IMR-90 (cell line): Measurements from ENCODE around the gene GTF2H4. TPM values are rescaled to one million over a fixed set of nuclear protein-coding genes. Genes with fewer than 3 reads are reported as not detected.

Experiments
- ATAC-seq: fragments of 200-7000 bp; cut with Tn5 transposase; 2 replicates; pipeline ENCODE4 v1.9.1; 2020; ENCODE audit warnings: low read depth, mild to moderate bottlenecking, moderate library complexity
- BruUV-seq: library from RNA; stranded (reverse); fragments of 400-500 nt; replicated peaks from 2 replicates; lab custom pipeline; 2021; lab: Mats Ljungman, UMichigan
- CTCF ChIA-PET: fragments of 300-600 bp; formaldehyde crosslinking; extraction: SDS; loops from one replicate; lab custom pipeline; 2021; ENCODE audit warnings: antibody characterized with exemption; lab: Yijun Ruan, JAX
- POLR2A ChIA-PET: fragments of 300-600 bp; sonication (Branson Sonifier 250); formaldehyde crosslinking; loops from one replicate; lab custom pipeline; 2022; ENCODE audit warnings: antibody characterized with exemption; ENCODE audit not compliant: unreplicated experiment; lab: Charles Lee
- DNase-seq: peaks from one replicate; pipeline ENCODE4 v3.0.0; 2013
- H2AFZ ChIP-seq: replicated peaks from 2 replicates; pipeline ENCODE3; 2013; ENCODE audit warnings: low read length, mild to moderate bottlenecking; ENCODE audit not compliant: poor library complexity
- H2AK5ac ChIP-seq: 2 replicates; pipeline ENCODE4 v1.6.1; 2013; ENCODE audit warnings: low read depth, low read length, inconsistent platforms
- H2AK9ac ChIP-seq: replicated peaks from 2 replicates; pipeline ENCODE3; 2013; ENCODE audit warnings: mild to moderate bottlenecking, low read depth, low read length, moderate library complexity; ENCODE audit not compliant: poor library complexity
- H2BK120ac ChIP-seq: 2 replicates; pipeline ENCODE4 v1.6.1; 2013; ENCODE audit warnings: low read depth, low read length, inconsistent platforms
- H2BK15ac ChIP-seq: 3 replicates; pipeline ENCODE4 v1.6.1; 2013; ENCODE audit warnings: low read depth, low read length, inconsistent platforms
- H2BK20ac ChIP-seq: 2 replicates; pipeline ENCODE4 v1.6.1; 2013; ENCODE audit warnings: low read depth, mild to moderate bottlenecking, inconsistent platforms, low read length, moderate library complexity
- H2BK5ac ChIP-seq: 2 replicates; pipeline ENCODE4 v1.6.1; 2013; ENCODE audit warnings: mild to moderate bottlenecking, low read depth, low read length, inconsistent platforms; ENCODE audit not compliant: poor library complexity, severe bottlenecking
- H3K14ac ChIP-seq: replicated peaks from 2 replicates; pipeline ENCODE4 v1.6.1; 2013; ENCODE audit warnings: low read depth, low read length, inconsistent platforms
- H3K18ac ChIP-seq: 2 replicates; pipeline ENCODE4 v1.6.1; 2013; ENCODE audit warnings: low read depth, low read length, control low read depth
- H3K23ac ChIP-seq: 2 replicates; pipeline ENCODE4 v1.6.1; 2013; ENCODE audit warnings: low read depth, low read length, inconsistent platforms
- H3K27ac ChIP-seq: 2 replicates; pipeline ENCODE4 v1.5.1; 2013; ENCODE audit warnings: mild to moderate bottlenecking, control low read depth, low read length; ENCODE audit not compliant: insufficient read depth
- H3K27me3 ChIP-seq: 2 replicates; pipeline ENCODE4 v1.6.1; 2013; ENCODE audit warnings: low read length; ENCODE audit not compliant: control insufficient read depth, insufficient read depth
- H3K36me3 ChIP-seq: 2 replicates; pipeline ENCODE4 v1.6.1; 2013; ENCODE audit warnings: low read length, mixed read lengths; ENCODE audit not compliant: control insufficient read depth, insufficient read depth
- H3K4ac ChIP-seq: 2 replicates; pipeline ENCODE4 v1.6.1; 2013; ENCODE audit warnings: low read depth, low read length, inconsistent platforms
- H3K4me1 ChIP-seq: 2 replicates; pipeline ENCODE4 v1.6.1; 2013; ENCODE audit warnings: low read length, mixed read lengths; ENCODE audit not compliant: control insufficient read depth, insufficient read depth
- H3K4me2 ChIP-seq: 2 replicates; pipeline ENCODE4 v1.6.1; 2013; ENCODE audit warnings: low read depth, mild to moderate bottlenecking, control low read depth, low read length, moderate library complexity
- H3K4me3 ChIP-seq: 2 replicates; pipeline ENCODE4 v1.5.1; 2013; ENCODE audit warnings: low read depth, mild to moderate bottlenecking, control low read depth, low read length, moderate library complexity; ENCODE audit not compliant: insufficient read depth
- H3K56ac ChIP-seq: 2 replicates; pipeline ENCODE4 v1.6.1; 2013; ENCODE audit warnings: low read length, inconsistent platforms; ENCODE audit not compliant: insufficient read depth; ENCODE audit errors: extremely low read depth
- H3K79me1 ChIP-seq, 2 experiments: 2 replicates each; pipeline ENCODE4 v1.6.1; 2013; ENCODE audit warnings: low read length in 2 of 2, inconsistent platforms in 1 of 2, low read depth in 1 of 2
- H3K9ac ChIP-seq: 2 replicates; pipeline ENCODE4 v1.6.1; 2013; ENCODE audit warnings: low read depth, low read length, control low read depth
- H3K9me1 ChIP-seq: 2 replicates; pipeline ENCODE4 v1.6.1; 2013; ENCODE audit warnings: low read length, inconsistent platforms; ENCODE audit not compliant: insufficient read depth
- H3K9me3 ChIP-seq: 2 replicates; pipeline ENCODE4 v1.6.1; 2013; ENCODE audit warnings: low read length; ENCODE audit not compliant: control insufficient read depth, insufficient read depth
- H4K20me1 ChIP-seq: 2 replicates; pipeline ENCODE4 v1.6.1; 2013; ENCODE audit warnings: low read length, inconsistent platforms; ENCODE audit not compliant: insufficient read depth
- H4K5ac ChIP-seq: 2 replicates; pipeline ENCODE4 v1.6.1; 2013; ENCODE audit warnings: mild to moderate bottlenecking, low read depth, low read length, control low read depth
- H4K8ac ChIP-seq, 2 experiments: 2 replicates each; pipeline ENCODE4 v1.6.1; 2013; ENCODE audit warnings: low read depth in 2 of 2, low read length in 2 of 2, control low read depth in 1 of 2, inconsistent platforms in 1 of 2
- H4K91ac ChIP-seq: 2 replicates; pipeline ENCODE4 v1.6.1; 2013; ENCODE audit warnings: low read depth, low read length, inconsistent platforms; ENCODE audit not compliant: insufficient read depth
- CEBPB ChIP-seq: IDR thresholded peaks from 2 replicates; pipeline ENCODE4 v1.6.1; 2012; ENCODE audit warnings: low read depth, low read length, improper control_type of control experiment
- CHD1 ChIP-seq: IDR thresholded peaks from 2 replicates; pipeline ENCODE4 v1.6.1; 2012; ENCODE audit warnings: low read depth, low read length, improper control_type of control experiment
- MAFK ChIP-seq: IDR thresholded peaks from 2 replicates; pipeline ENCODE4 v1.6.1; 2012; ENCODE audit warnings: low read depth, low read length, improper control_type of control experiment
- MXI1 ChIP-seq: IDR thresholded peaks from 2 replicates; pipeline ENCODE4 v1.6.1; 2012; ENCODE audit warnings: low read depth, mild to moderate bottlenecking, low read length, moderate library complexity, borderline replicate concordance
- RFX5 ChIP-seq: IDR thresholded peaks from 2 replicates; pipeline ENCODE4 v1.8.0; 2012; ENCODE audit warnings: low read depth, mild to moderate bottlenecking, low read length, moderate library complexity
- SMC3 ChIP-seq: fragments of 150-350 bp; IDR thresholded peaks from 2 replicates; pipeline ENCODE4 v1.6.1; 2016; ENCODE audit warnings: low read depth, mild to moderate bottlenecking, antibody characterized with exemption, low read length, moderate library complexity
- WGBS, 2 experiments: methylation state at CpG; one replicate each; pipeline versions ENCODE4 v1.1.5 to v1.1.7; 2013; ENCODE audit warnings: missing lambda C conversion rate in 2 of 2; ENCODE audit not compliant: insufficient read length in 1 of 2; ENCODE audit errors: extremely low coverage in 2 of 2; 5-methylcytosine and 5-hydroxymethylcytosine counted together
- dilution Hi-C: fragments of 300-500 bp; cut with HindIII; formaldehyde crosslinking; loops from one replicate; pipeline ENCODE4 v1.14.3; 2018; ENCODE audit warnings: low sequenced_read_pairs; ENCODE audit not compliant: unreplicated experiment
- in situ Hi-C: fragments of 300-500 bp; cut with MboI; formaldehyde crosslinking; loops from 3 replicates; pipeline ENCODE4 v1.14.3; 2019; ENCODE audit warnings: low sequenced_read_pairs, inconsistent platforms, mixed read lengths
- intact Hi-C: fragments of 100-400 bp; cut with micrococcal nuclease; formaldehyde crosslinking; loops from 2 replicates; pipeline ENCODE4 v1.10.0; 2022
- polyA plus RNA-seq, 3 experiments: library from polyadenylated mRNA; depleted of rRNA; stranded (reverse); fragments of >200 nt; gene quantifications; 2 replicates each; pipeline ENCODE4 v1.2.3, GENCODE V29; 2012; ENCODE audit warnings: low replicate concordance in 1 of 3
- total RNA-seq: library from RNA; depleted of rRNA; stranded (reverse); fragments of >200 nt; gene quantifications from 2 replicates; pipeline ENCODE4 v1.2.3, GENCODE V29; 2012

The GTF2H4 gene
- total and polyA plus RNA-seq, 2 of the 4 experiments (the other 2 are of a cell fraction), result 13.4 to 30.8 TPM

DNA sequence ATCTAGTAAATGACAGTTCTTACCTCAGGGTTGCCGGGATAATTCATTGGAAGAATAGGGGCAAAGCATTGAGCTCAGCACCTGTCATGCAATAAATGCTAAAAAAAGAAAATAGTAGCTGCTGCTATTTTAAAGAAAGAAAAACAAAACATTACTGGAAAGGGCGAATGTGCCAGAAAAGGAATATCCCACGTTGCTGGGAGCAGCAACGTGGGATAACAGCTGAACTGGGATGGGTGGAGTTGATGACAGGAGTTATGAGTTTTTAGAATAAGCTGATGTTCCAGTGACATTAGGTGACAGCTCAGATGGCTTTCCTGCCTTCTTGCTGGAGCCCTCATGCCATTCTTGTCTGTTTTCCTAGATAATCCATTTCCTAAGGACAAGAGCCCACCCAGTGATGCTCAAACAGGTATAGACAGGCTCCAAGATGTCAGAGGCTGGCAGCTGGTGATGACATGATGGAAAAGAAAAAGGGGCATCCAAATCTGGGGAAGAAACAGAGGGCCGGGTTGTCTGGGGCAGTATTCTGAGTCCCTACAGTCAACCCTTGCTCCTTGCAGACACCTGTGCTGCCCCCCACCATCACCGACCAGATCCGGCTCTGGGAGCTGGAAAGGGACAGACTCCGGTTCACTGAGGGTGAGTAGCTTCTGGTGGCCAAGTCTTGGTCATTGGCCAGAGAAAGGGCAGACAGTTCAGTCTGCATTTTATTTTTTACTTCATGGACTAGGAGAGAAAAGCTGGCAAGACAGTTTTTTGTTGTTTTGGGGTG, 4.9 kb downstream of the GTF2H4 start (continued):
- no peak for TF ChIP-seq CHD1
- TF ChIP-seq RFX5, result no peak

GRCh38 chr6:30913721-30914075, 5.7 kb downstream of the GTF2H4 start:
- H3K79me1 ChIP-seq, result peaks cover 13 to 18% of the 10 kb centered on the region in 2 experiments
- peak overlapping the region; percentile 48; the same call in 1 of the 2 replicates for H2BK120ac ChIP-seq
- in situ Hi-C loops, result no loop called here
- H3K4ac ChIP-seq, result peak overlapping the region; percentile 76
- no peaks in the 10 kb centered on the region for H3K9me3 ChIP-seq
- no peaks in the 10 kb centered on the region for H3K27me3 ChIP-seq
- H3K23ac ChIP-seq, result no peak overlapping the region; the same call in 1 of the 2 replicates
- H3K4me2 ChIP-seq, result peak overlapping the region; percentile 49
- peak overlapping the region; percentile 11 for H3K4me3 ChIP-seq
- 16% methylated on average over 19 of the region's 31 CpGs; no CpG with 5 or more reads in 1 of the 2 experiments for WGBS, 2 experiments
- H2BK15ac ChIP-seq, result no peak overlapping the region
- dilution Hi-C loops, result no loop called here
- H2AK9ac ChIP-seq, result peak overlapping the region; percentile 97
- H3K36me3 ChIP-seq, result peaks cover 22% of the 10 kb centered on the region
- POLR2A ChIA-PET, result interaction anchor here (0.7 to 0.8 kb wide), 2 partner anchors 169 to 298 kb away, joined by 3 to 10 read pairs; no protein-coding TSS in a partner anchor
- no peak overlapping the region for H3K18ac ChIP-seq
- peak overlapping the region; percentile 22 for H3K27ac ChIP-seq
- H3K56ac ChIP-seq, result no peak overlapping the region
- ATAC-seq (no peak), DNase-seq (no peak)
- H4K5ac ChIP-seq, result peak overlapping the region; percentile 36
- H4K8ac ChIP-seq, result peak overlapping the region; percentile 85 to 91; a peak in 3 of 4 replicates
- H3K14ac ChIP-seq, result peak overlapping the region; percentile 70
- intact Hi-C loops, result loop anchor here (1.0 to 10.0 kb wide), 2 partner anchors 85 to 281 kb away; no protein-coding TSS in a partner anchor
- peak overlapping the region; percentile 63; the same call in 1 of the 2 replicates for H4K91ac ChIP-seq
- no peak overlapping the region for H2BK20ac ChIP-seq
- peak overlapping the region; percentile 18; the same call in 1 of the 2 replicates for H3K9ac ChIP-seq
- H3K4me1 ChIP-seq, result peaks cover 15% of the 10 kb centered on the region
- no peaks in the 10 kb centered on the region for H4K20me1 ChIP-seq
- CTCF ChIA-PET, result interaction anchor here (0.8 to 3.6 kb wide), 8 partner anchors 12 to 173 kb away, joined by 3 to 31 read pairs (median 8); no protein-coding TSS in a partner anchor
- no TSS peak for BruUV-seq
- H2AK5ac ChIP-seq, result peak overlapping the region; percentile 17; the same call in 1 of the 2 replicates
- peak overlapping the region; percentile 10 for H2BK5ac ChIP-seq
- TF ChIP-seq SMC3, result no peak
- no peak for TF ChIP-seq CEBPB
- TF ChIP-seq CHD1, result no peak
- TF ChIP-seq MAFK, result no peak
- TF ChIP-seq MXI1, result no peak
- no peak for TF ChIP-seq RFX5
- H2AFZ ChIP-seq, result peak overlapping the region; percentile 99
- H3K9me1 ChIP-seq, result no peaks in the 10 kb centered on the region
